HT-29 (cell line): ENCODE data around the gene PFDN2. TPM values are rescaled to one million over a fixed set of nuclear protein-coding genes. Genes with fewer than 3 reads are reported as not detected.

ENCODE experiments used
- DNase-seq: peaks from one replicate; pipeline ENCODE4 v3.0.0-alpha.2; 2015; ENCODE audit warnings: low spot score
- total RNA-seq: library from RNA; depleted of rRNA; stranded (reverse); fragments of >200 nt; shearing (Covaris generic); gene quantifications from 2 replicates; pipeline ENCODE4 v1.2.3, GENCODE V29; 2014

Gene PFDN2
- total RNA-seq, 1 experiment from 2014 or later: 70.5 TPM

DNA sequence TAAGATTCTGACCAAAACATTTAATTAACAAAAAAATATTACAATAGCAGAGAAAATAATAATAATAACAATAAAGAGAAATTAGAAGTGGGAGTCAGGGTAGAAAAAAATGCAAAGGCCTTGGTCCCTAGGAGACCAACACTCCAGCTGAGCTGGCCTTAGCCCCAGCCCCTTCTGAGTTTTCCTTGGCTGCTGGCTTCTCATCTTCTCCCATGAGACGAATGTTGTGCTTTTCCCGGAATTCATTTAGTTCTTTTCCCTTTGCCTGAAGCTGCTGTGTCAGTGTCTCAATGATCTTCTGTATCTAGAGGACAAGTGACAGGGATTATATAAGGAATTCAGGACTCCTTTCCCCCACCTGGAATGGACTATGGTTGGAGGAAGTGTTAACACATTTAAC lies 17.3 kb downstream of the PFDN2 start:
- DNase-seq: no peak

- DNase-seq: no peak
These were observed 18.6 kb downstream of the PFDN2 start for GRCh38 chr1:161099090-161099802.

- DNase-seq: peak; percentile 91
These were observed 19.4 kb downstream of the PFDN2 start, which contains the start of gene KLHDC9 for GRCh38 chr1:161098210-161099068. Gene KLHDC9 (plus strand): TSS chr1:161098361. CDS start chr1:161098536, 175 bp downstream.

DNA sequence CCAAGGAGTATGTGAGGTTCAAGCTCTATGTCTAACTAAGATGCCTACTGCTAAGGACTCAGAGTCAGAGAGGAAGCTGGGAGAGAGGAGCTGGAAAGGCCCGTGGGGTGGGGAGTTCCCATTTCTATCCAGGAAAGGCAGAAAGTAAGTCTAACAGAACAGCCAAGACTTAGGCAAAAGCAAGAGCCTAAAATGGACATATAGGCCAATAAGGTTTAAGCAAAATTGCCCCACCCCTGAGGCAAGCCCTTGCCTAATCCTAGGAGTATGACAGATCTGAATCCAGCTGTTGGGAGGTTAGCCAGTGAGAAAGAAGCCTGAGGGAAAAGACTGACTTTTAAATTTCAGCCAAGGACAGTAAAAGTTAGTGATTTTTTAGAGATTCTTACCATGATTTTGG lies 21.3 kb downstream of the PFDN2 start:
- DNase-seq: no peak

DNA sequence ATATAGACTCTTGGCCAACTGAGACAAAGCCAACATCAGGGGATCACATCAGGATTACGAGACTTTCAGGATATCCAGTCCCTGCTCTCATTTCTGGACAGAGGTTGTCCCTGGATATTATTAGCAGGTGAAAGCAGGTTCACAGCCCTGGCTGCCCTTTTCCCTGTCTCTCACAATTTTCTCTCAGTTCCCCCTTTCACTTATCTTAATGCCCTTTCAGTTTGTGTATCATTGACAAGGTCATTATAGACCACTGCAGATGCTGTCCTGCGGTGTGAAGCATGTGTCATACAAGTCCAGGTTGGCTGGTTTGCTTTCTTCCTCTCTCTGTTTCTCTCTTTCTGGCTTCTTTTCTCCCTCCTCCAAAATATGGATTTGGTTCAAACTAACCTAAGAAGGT lies 21.8 kb downstream of the PFDN2 start:
- no peak for DNase-seq

DNA sequence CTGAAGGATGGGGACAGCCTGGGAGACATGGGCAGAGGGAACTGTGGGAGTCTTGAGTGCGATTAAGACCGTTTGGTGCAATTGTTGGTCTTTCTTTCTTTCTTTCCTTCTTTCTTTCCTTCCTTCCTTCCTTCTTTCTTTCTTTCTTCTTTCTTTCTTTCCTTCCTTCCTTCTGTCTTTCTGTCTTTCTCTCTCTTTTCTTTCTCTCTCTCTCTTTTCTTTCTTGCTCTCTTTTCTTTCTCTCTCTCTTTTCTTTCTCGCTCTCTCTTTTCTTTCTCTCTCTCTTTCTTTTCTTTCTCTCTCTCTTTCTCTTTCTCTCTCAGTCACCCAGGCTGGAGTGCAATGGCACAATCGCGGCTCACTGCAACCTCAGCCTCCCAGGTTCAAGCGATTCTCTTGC lies 22.6 kb downstream of the PFDN2 start:
- DNase-seq: no peak

DNA sequence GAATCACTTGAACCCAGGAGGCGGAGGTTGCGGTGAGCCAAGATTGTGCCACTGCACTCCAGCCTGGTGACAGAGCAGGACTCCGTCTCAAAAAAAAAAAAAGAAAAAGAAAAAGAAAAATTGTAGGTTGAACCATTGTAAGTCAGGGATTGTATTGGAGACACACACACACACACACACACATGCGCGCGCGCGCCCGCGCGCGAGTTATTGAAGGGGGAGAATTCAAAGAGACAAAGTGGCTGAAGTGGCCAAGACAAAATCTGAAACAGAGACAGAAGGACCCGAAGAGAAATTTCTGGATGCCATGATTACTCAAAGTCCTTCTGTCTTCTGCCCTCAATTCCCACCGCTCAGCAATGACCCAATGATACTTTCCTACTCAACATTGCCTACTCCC lies 23.4 kb downstream of the PFDN2 start:
- DNase-seq: no peak

GRCh38 chr1:161092621-161093028 lies 25.2 kb downstream of the PFDN2 start:
- DNase-seq: no peak

- no peak for DNase-seq
These were observed 25.9 kb downstream of the PFDN2 start for GRCh38 chr1:161091796-161092507.

GRCh38 chr1:161091093-161091492 lies 26.7 kb downstream of the PFDN2 start:
- no peak for DNase-seq

GRCh38 chr1:161090617-161091016 lies 27.2 kb downstream of the PFDN2 start:
- no peak for DNase-seq

DNA sequence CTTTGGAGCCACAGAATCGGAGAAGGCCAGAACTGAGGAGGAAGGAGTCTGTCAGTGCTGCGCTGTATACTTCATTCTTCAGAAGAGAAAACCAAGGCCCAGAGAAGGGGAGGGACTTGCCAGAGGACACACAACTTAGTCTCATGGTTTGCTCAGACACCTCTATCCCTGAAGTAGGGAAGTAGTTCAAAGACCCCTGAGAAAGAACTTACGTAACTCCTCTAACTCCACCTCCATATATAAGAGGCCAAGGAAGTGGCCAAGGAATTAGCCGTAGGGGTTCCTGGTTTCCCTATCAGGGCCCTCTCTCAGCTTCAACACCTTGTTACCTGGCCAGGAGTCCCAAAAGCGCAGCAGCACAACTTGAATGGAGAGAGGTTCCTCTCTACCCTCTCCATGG lies 27.9 kb downstream of the PFDN2 start:
- no peak for DNase-seq

- peak; percentile 78 for DNase-seq
These were observed 28.4 kb downstream of the PFDN2 start, which contains the start of gene NECTIN4 for GRCh38 chr1:161089251-161089924. Gene NECTIN4 (minus strand): TSS chr1:161089558. CDS start chr1:161089296, 262 bp downstream.

GRCh38 chr1:161088587-161089110 lies 29.2 kb downstream of the PFDN2 start:
- peak; percentile 36 for DNase-seq

- peak; percentile 39 for DNase-seq
These were observed 31.4 kb downstream of the PFDN2 start for GRCh38 chr1:161086457-161086856.

DNA sequence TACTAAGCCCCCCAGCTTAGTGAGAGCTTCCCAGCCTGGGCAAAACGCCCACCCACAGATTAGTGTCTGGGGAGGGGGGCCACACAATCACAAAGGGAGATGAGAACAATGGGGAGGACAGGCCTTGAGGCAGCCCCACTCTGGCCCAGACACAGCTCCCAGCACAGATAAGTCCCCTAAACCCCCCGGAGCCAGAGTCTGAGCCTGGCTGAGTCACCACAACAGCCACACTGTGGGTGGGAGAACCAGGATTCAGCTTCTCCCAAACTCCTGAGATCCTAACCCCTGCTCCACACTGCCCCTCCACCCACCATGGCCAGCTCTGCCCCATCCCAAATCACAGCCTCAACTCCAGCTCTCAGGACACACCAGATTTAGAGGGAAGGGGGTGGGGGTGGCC lies 32.7 kb downstream of the PFDN2 start:
- DNase-seq: no peak

DNA sequence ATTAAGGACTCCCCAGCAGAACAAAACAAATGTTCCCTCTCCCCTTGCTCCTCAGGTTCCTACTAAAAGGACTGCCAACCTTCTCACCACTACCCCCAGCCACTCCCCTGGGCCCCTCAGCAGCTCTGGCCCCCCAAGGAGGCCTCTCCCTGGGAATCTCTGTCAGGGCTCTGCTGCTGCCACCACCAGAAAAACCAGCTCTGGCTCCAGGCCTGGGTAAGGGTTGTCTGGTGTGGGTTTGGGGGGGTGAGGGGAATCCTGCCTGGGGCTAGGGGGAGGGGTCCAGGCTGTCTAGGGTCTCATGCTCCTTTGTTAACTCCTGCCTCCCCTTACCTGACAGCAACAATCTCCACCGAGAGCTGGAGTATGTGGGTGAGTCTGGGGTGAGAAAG lies 33.2 kb downstream of the PFDN2 start:
- DNase-seq: no peak

DNA sequence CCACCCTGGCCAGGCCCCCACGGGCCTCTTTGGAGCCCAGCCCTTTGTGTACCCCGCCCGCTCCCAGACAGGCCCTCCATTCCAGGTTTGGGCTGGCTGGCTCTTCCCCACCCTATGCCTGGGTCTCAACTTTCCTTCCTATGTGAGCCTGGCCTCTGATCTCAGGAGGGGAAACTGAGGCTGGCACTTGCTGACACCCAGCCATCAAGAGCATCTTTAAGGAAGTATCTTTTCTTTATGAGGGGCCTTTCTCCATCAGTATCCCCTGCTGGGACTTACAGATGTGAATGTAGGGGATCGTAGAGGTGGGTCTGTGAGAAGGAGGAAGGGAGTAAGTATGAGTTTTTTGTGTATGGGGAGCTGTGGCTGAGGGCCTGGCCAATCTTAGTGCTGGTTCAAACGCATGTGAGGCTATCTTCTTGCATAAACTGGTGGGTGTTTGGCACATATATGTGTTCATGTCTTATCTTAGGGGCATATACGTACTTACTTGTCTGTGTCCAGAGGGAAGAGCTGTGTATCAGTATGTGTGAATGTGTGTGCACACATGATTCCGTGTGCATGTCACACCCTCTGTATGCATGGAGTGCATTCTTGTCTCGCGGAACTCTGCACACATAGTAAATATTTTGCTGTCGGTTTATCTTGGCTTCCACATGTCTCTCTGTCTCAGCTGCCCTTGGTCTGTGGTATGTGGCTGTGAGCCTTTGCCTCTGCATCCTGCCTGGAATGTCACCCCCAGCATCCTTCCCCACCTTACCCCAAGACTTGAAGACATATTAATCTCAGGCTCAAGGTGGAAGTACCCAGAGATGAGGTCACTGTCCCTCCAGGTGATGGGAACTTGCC lies 33.9 kb downstream of the PFDN2 start:
- peak; percentile 37 for DNase-seq

GRCh38 chr1:161082996-161083747 lies 34.7 kb downstream of the PFDN2 start:
- peak; percentile 96 for DNase-seq

GRCh38 chr1:161082483-161082882 lies 35.4 kb downstream of the PFDN2 start:
- DNase-seq: peak; percentile 40
